Measurements from ENCODE around the gene PROM1.

The PROM1 gene

GRCh38 chr4:15936495-15936894, 147.3 kb downstream of the PROM1 start:
- no peak for DNase-seq

GRCh38 chr4:15935504-15936402, 148.1 kb downstream of the PROM1 start:
- no peak for DNase-seq

GRCh38 chr4:15934259-15934658, 149.6 kb downstream of the PROM1 start:
- no peak for DNase-seq

- DNase-seq: no peak
Observed at GRCh38 chr4:15931451-15932210, 152.2 kb downstream of the PROM1 start.

- no peak for DNase-seq
Observed at GRCh38 chr4:15930314-15930713, 153.5 kb downstream of the PROM1 start.

GRCh38 chr4:15929540-15929939, 154.3 kb downstream of the PROM1 start:
- no peak for DNase-seq

- DNase-seq: no peak
Observed at GRCh38 chr4:15928883-15929282, 154.9 kb downstream of the PROM1 start.

GRCh38 chr4:15926486-15926885, 157.3 kb downstream of the PROM1 start:
- DNase-seq: no peak

- no peak for DNase-seq
Observed at GRCh38 chr4:15925830-15926229, 158.0 kb downstream of the PROM1 start.

GRCh38 chr4:15921592-15921932, 162.3 kb downstream of the PROM1 start:
- no peak for DNase-seq

GRCh38 chr4:15920723-15921591, 162.9 kb downstream of the PROM1 start:
- no peak for DNase-seq

- no peak for DNase-seq
Observed at GRCh38 chr4:15918484-15919129, 165.2 kb downstream of the PROM1 start.

Measured in activated naive CD4-positive, alpha-beta T cell treated with anti-CD3 and anti-CD28 coated beads, Interleukin-2, amount 50 U/mL, for 16 hours (primary cell).